GM23338 (cell line): ENCODE results near the gene USP10. TPM values are rescaled to one million over a fixed set of nuclear protein-coding genes. Genes with fewer than 3 reads are reported as not detected.

ENCODE experiments used
- ATAC-seq: fragments of 200-7000 bp; cut with Tn5 transposase; 3 replicates; pipeline ENCODE4 v1.9.1; 2020
- DNase-seq: peaks from one replicate; pipeline ENCODE4 v3.0.0-alpha.2; 2015; ENCODE audit warnings: low spot score
- H2AFZ ChIP-seq: fragments of 200-600 bp; sonication (generic); 2 replicates; pipeline ENCODE4 v1.8.0; 2016; ENCODE audit warnings: antibody characterized with exemption, mild to moderate bottlenecking, moderate library complexity
- H3F3A ChIP-seq: fragments of 200-600 bp; sonication (generic); replicated peaks from 2 replicates; pipeline ENCODE4 v1.8.0; 2017; ENCODE audit warnings: antibody characterized with exemption, mixed run types, low read depth
- H3K27ac ChIP-seq: fragments of 200-600 bp; sonication (generic); 2 replicates; pipeline ENCODE4 v1.6.1; 2016; ENCODE audit warnings: low read depth
- H3K27me3 ChIP-seq: fragments of 200-600 bp; sonication (generic); 2 replicates; pipeline ENCODE4 v1.8.0; 2016; ENCODE audit warnings: mild to moderate bottlenecking, mixed run types, moderate library complexity; ENCODE audit not compliant: insufficient read depth
- H3K36me3 ChIP-seq: fragments of 200-600 bp; sonication (generic); 2 replicates; pipeline ENCODE4 v1.8.0; 2016; ENCODE audit warnings: mild to moderate bottlenecking; ENCODE audit not compliant: insufficient read depth
- H3K4me1 ChIP-seq: fragments of 200-600 bp; sonication (generic); 2 replicates; pipeline ENCODE4 v1.8.0; 2016; ENCODE audit warnings: mild to moderate bottlenecking, moderate library complexity; ENCODE audit not compliant: insufficient read depth
- H3K4me2 ChIP-seq: fragments of 200-600 bp; sonication (generic); 2 replicates; pipeline ENCODE4 v1.7.1; 2017; ENCODE audit warnings: mixed run types
- H3K4me3 ChIP-seq: fragments of 200-600 bp; sonication (generic); 2 replicates; pipeline ENCODE4 v1.6.1; 2016; ENCODE audit warnings: mixed run types
- H3K79me2 ChIP-seq: fragments of 200-600 bp; sonication (generic); replicated peaks from 2 replicates; pipeline ENCODE4 v1.8.0; 2017; ENCODE audit warnings: mild to moderate bottlenecking; ENCODE audit not compliant: insufficient read depth
- H3K9me2 ChIP-seq: fragments of 200-600 bp; sonication (generic); 2 replicates; pipeline ENCODE4 v1.8.0; 2017; ENCODE audit not compliant: insufficient read depth
- H4K20me1 ChIP-seq: fragments of 200-600 bp; sonication (generic); replicated peaks from 2 replicates; pipeline ENCODE4 v1.8.0; 2017; ENCODE audit warnings: mild to moderate bottlenecking; ENCODE audit not compliant: insufficient read depth
- H3K27ac Mint-ChIP-seq: 2 replicates; pipeline ENCODE4 v1.8.0; 2020; ENCODE audit warnings: inconsistent platforms, mild to moderate bottlenecking, moderate library complexity, mixed read lengths
- H3K27me3 Mint-ChIP-seq: 3 replicates; pipeline ENCODE4 v1.8.0; 2022; ENCODE audit warnings: low read depth, mild to moderate bottlenecking, moderate library complexity, mixed read lengths, inconsistent platforms; ENCODE audit not compliant: insufficient read depth, poor library complexity
- H3K36me3 Mint-ChIP-seq: 3 replicates; pipeline ENCODE4 v1.8.0; 2021; ENCODE audit warnings: low read depth, mild to moderate bottlenecking, inconsistent platforms, moderate library complexity, mixed read lengths
- H3K4me1 Mint-ChIP-seq: 3 replicates; pipeline ENCODE4 v1.8.0; 2020; ENCODE audit warnings: mild to moderate bottlenecking, inconsistent platforms, mixed read lengths
- H3K4me3 Mint-ChIP-seq: 3 replicates; pipeline ENCODE4 v1.8.0; 2021; ENCODE audit warnings: moderate library complexity, mild to moderate bottlenecking, inconsistent platforms, mixed read lengths
- H3K9me3 Mint-ChIP-seq: 3 replicates; pipeline ENCODE4 v1.8.0; 2020; ENCODE audit warnings: moderate library complexity, mild to moderate bottlenecking, inconsistent platforms, mixed read lengths
- CTCF ChIP-seq, 2 experiments: fragments of 200-600 bp in 1 of 2; sonication (generic) in 1 of 2; conservative IDR thresholded peaks; 2 replicates each; pipeline versions ENCODE4 v1.5.1 to v1.6.1; 2016 to 2017; ENCODE audit warnings: antibody characterized with exemption in 2 of 2, low read depth in 2 of 2, mild to moderate bottlenecking in 2 of 2, moderate library complexity in 1 of 2
- ETS1 ChIP-seq: IDR thresholded peaks from 2 replicates; pipeline ENCODE4 v1.6.1; 2016; ENCODE audit warnings: antibody characterized with exemption
- EZH2 ChIP-seq: fragments of 200-600 bp; sonication (generic); IDR thresholded peaks from one replicate; pipeline ENCODE4 v1.8.0; 2017; ENCODE audit warnings: antibody characterized with exemption, mild to moderate bottlenecking, low read depth; ENCODE audit not compliant: unreplicated experiment
- EZH2phosphoT487 ChIP-seq: fragments of 200-600 bp; sonication (generic); IDR thresholded peaks from one replicate; pipeline ENCODE4 v1.8.1; 2018; ENCODE audit warnings: antibody characterized with exemption; ENCODE audit not compliant: unreplicated experiment
- JUNB ChIP-seq: IDR thresholded peaks from one replicate; pipeline ENCODE4 v1.6.1; 2016; ENCODE audit warnings: antibody characterized with exemption; ENCODE audit not compliant: unreplicated experiment
- NANOG ChIP-seq: IDR thresholded peaks from 2 replicates; pipeline ENCODE4 v1.6.1; 2016; ENCODE audit warnings: antibody characterized with exemption, borderline replicate concordance
- POLR2AphosphoS5 ChIP-seq: IDR thresholded peaks from 2 replicates; pipeline ENCODE4 v1.6.1; 2016; ENCODE audit warnings: antibody characterized with exemption, low read depth
- ZNF331 ChIP-seq: fragments of 250-450 bp; sonication (Bioruptor Pico); IDR thresholded peaks from 2 replicates; pipeline ENCODE4 v1.5.0; 2020; ENCODE audit warnings: low read depth, mild to moderate bottlenecking, moderate library complexity
- ZNF462 ChIP-seq: fragments of 250-450 bp; sonication (Bioruptor Pico); IDR thresholded peaks from 2 replicates; pipeline ENCODE4 v1.5.0; 2020; ENCODE audit warnings: mild to moderate bottlenecking, moderate library complexity
- polyA plus RNA-seq: library from polyadenylated mRNA; unstranded; fragments of >200 nt; fragmentation: Nextera tagmentation; extraction: Ambion mirVana; gene quantifications from 2 replicates; pipeline ENCODE4 v1.2.1, GENCODE V29; 2016
- total RNA-seq: library from RNA; depleted of rRNA; stranded (reverse); fragments of >200 nt; shearing (Covaris generic); gene quantifications from 2 replicates; pipeline ENCODE4 v1.2.3, GENCODE V29; 2014

Gene USP10
- total and polyA plus RNA-seq, 2 experiments from 2014 or later, result 158 to 194 TPM

GRCh38 chr16:84659656-84660300 is 40.0 kb upstream of the USP10 start (continued):
- TF ChIP-seq ZNF462, result no peak

- no peak overlapping the region for H3K27ac Mint-ChIP-seq
- no peak overlapping the region for H3K27ac ChIP-seq
- no peaks in the 10 kb centered on the region for H3K9me2 ChIP-seq
- H3K36me3 ChIP-seq, result peaks cover 4% of the 10 kb centered on the region; the same call in 1 of the 2 replicates
- H3K4me1 ChIP-seq, result peaks cover 12% of the 10 kb centered on the region
- ATAC-seq, result no peak
- H3K27me3 Mint-ChIP-seq, result peaks cover 12% of the 10 kb centered on the region
- H3K4me2 ChIP-seq, result no peak overlapping the region
- H3K9me3 Mint-ChIP-seq, result no peaks in the 10 kb centered on the region
- no peak overlapping the region for H2AFZ ChIP-seq
- H3K4me1 Mint-ChIP-seq, result peaks cover 14% of the 10 kb centered on the region
- H3F3A ChIP-seq, result no peaks in the 10 kb centered on the region
- H3K27me3 ChIP-seq, result no peaks in the 10 kb centered on the region
- DNase-seq, result no peak
- no peak overlapping the region for H3K4me3 Mint-ChIP-seq
- H4K20me1 ChIP-seq, result no peaks in the 10 kb centered on the region
- no peak overlapping the region for H3K4me3 ChIP-seq
- H3K36me3 Mint-ChIP-seq, result peaks cover 48% of the 10 kb centered on the region
- H3K79me2 ChIP-seq, result no peaks in the 10 kb centered on the region
- TF ChIP-seq CTCF (conservative IDR thresholded peaks at IDR 0.05; ENCODE audit: low read depth in 2 of 2) (no peak), POLR2AphosphoS5 (no peak), NANOG (no peak), ETS1 (no peak), ZNF331 (CRISPR knock-in tag) (no peak), EZH2phosphoT487 (no peak), EZH2 (no peak), JUNB (no peak)
Observed at GRCh38 chr16:84660973-84661372, 38.8 kb upstream of the USP10 start.
